Breast epithelium (tissue), 3 donors: Measurements from ENCODE around the gene RTN4RL1.

Source experiments
- CTCF ChIP-seq, 3 donors: fragments of 450-650 bp; IDR thresholded peaks; one replicate each; pipeline ENCODE4 v1.5.1; 2016 to 2017; ENCODE audit warnings: antibody characterized with exemption in 3 of 3, mild to moderate bottlenecking in 3 of 3, moderate library complexity in 3 of 3
- POLR2AphosphoS5 ChIP-seq, 3 donors: sonication (generic); formaldehyde crosslinking; IDR thresholded peaks; one replicate each; pipeline ENCODE4 v1.6.1; 2017; ENCODE audit warnings: antibody characterized with exemption in 3 of 3

GRCh38 chr17:1930337-1930645 lies 94.8 kb downstream of the RTN4RL1 start:
- TF ChIP-seq CTCF (IDR thresholded peaks at IDR 0.05) (no peak), POLR2AphosphoS5 (IDR thresholded peaks at IDR 0.05) (no peak)
